GM13976 (cell line): ENCODE results near the gene HUWE1.

Experiments
- DNase-seq: peaks from one replicate; pipeline ENCODE4 v3.0.0; 2012; ENCODE audit warnings: low spot score
- in situ Hi-C: fragments of 300-500 bp; cut with MboI; formaldehyde crosslinking; loops from one replicate; pipeline ENCODE4 v1.12.0; 2022; ENCODE audit warnings: low sequenced_read_pairs, mixed read lengths, inconsistent platforms; ENCODE audit not compliant: unreplicated experiment
- TF ChIP-seq, protein P1 (sequence below): IDR thresholded peaks from 2 replicates; pipeline ENCODE4 v1.5.1; 2012; ENCODE audit warnings: borderline replicate concordance, mild to moderate bottlenecking; ENCODE audit not compliant: insufficient read depth; ENCODE audit errors: extremely low read depth, missing control alignments, control extremely low read depth

HUWE1 gene

DNA sequence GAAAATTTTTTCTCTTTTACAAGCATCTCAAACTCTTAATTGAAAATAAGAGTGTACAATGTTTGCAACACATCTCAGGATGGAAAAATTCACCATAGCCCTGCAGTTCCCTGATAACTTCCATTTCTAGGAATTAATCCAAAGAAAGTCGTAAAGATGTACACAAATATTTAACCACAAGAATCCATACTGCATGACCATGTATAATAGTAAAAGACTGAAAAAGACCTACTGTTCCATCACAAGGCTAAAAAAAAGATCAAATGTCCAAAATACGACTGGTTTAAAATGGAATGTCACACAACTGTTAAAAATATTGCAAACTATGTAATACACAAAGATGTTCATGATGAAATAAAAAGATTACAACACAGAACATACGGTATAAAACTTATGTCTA is 32.1 kb downstream of the HUWE1 start:
- TF ChIP-seq, protein P1, sequence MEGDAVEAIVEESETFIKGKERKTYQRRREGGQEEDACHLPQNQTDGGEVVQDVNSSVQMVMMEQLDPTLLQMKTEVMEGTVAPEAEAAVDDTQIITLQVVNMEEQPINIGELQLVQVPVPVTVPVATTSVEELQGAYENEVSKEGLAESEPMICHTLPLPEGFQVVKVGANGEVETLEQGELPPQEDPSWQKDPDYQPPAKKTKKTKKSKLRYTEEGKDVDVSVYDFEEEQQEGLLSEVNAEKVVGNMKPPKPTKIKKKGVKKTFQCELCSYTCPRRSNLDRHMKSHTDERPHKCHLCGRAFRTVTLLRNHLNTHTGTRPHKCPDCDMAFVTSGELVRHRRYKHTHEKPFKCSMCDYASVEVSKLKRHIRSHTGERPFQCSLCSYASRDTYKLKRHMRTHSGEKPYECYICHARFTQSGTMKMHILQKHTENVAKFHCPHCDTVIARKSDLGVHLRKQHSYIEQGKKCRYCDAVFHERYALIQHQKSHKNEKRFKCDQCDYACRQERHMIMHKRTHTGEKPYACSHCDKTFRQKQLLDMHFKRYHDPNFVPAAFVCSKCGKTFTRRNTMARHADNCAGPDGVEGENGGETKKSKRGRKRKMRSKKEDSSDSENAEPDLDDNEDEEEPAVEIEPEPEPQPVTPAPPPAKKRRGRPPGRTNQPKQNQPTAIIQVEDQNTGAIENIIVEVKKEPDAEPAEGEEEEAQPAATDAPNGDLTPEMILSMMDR, result no peak
- in situ Hi-C loops, result no loop called here
- no peak for DNase-seq

DNA sequence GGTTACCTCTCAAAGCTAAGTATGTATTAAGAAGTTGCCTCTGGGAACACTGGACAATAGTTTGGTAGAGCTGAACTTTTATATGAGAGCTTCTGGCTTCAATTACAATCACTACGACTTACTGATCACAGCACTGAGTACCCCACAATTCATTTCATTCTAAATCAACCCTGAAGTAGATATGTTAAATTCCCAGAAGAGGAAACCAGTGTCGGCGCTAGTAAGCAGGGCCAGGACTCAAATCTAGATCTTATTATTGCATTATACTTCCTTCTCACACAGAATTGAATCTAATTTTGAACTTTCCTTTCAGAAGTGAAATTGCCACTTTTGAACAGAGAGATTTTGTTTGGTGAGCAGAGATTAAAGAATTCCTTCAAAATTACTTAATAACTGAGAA is 41.8 kb downstream of the HUWE1 start:
- TF ChIP-seq, protein P1, result no peak
- in situ Hi-C loops, result no loop called here
- no peak for DNase-seq

DNA sequence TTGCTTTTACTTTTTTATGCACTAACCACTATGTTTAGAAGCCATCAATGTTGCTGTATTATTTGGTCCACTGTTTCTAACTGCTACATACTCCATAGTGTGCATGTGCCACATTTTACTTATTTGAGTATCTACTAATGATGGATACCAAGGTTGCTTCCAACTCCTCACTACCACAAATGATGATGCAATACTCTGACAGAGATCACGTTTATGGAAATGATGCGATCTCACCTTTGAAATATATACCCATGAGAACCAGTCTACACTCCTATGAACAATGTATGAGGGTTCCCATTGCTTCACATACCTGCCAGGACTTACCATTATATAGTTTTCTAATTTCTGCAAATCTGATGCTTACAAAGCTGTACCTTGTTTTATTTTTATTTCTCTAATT is 44.2 kb downstream of the HUWE1 start:
- DNase-seq, result no peak
- TF ChIP-seq, protein P1, result no peak
- in situ Hi-C loops, result no loop called here

DNA sequence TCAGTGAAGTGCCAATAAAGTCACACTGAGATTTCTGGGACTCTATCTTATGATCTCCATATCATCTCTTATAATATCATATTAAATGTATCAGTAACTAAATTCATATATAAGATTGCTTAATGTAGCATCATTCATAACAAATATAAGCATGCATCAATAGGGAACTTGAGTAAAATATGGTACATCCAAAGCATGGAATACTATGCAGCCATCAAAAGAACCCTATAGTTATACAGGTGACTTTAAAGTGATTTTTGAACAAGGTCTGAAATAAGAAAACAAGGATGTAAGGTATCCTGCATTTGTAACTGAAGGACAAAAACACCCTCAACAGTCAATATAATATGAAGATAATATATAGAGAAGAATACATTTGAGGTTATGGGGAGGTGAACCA is 47.3 kb downstream of the HUWE1 start:
- in situ Hi-C loops, result no loop called here
- TF ChIP-seq, protein P1, result no peak
- no peak for DNase-seq

DNA sequence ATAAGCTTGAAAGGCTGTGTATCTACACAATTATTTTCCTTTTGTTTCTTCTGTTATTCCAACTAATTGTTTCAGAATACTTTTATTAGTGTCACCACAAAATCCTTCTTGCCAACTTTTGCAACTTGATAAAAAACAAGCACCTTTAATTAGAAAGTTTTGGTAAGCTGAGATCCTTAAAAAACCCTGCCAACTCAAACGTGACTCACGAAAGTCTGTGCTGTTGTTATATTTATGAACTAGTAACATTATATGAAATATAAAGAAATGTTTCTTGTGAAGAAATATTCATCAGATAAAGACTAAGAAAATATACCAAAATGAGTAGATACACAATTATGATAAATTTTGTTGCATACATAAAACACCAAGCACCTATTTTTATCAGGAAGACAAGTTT is 49.0 kb downstream of the HUWE1 start:
- TF ChIP-seq, protein P1, result no peak
- no peak for DNase-seq
- in situ Hi-C loops, result no loop called here

DNA sequence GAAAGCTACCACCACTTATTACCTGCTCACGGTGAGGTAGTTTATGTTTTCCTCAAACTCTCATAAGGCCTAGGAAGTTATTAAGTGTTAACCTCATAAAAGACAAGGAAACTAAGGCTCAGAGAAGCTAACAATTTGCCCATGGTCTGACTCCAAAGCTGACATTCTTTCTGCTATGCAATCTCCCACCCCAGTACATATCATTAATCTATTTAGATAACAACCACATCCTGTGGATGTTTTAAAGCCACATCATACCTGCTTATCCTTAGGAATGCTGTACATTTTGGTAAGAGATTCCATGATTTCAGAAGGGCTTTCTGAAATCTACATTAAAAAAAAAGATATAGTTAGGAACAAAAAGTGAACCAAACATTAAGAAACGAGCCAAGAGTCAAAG is 55.4 kb downstream of the HUWE1 start:
- DNase-seq, result no peak
- TF ChIP-seq, protein P1, result no peak
- in situ Hi-C loops, result no loop called here

DNA sequence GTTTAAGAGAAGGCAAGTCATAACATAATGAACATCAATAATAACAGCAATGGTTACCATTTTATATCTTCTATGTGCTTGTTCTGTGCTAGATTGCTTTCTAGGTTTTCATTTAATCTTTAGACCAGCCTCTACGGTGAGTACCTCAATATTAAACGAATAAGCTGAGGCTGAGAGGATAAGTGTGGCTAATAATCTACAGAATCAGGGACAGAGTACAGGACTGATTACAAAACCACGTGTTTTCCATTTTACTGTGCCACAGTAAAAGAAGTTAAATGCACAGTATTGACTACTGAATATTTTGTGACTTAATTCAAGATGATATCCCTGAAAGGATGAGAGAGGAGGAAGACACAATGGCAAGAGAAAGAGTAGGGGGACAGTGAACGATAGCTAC is 56.3 kb downstream of the HUWE1 start:
- DNase-seq, result no peak
- in situ Hi-C loops, result no loop called here
- TF ChIP-seq, protein P1, result no peak
